GM19023 (cell line): ENCODE data around the gene EGLN1.

Experiments used
- ATAC-seq: cut with Tn5 transposase; IDR thresholded peaks from one replicate; pipeline ENCODE4 v1.9.1; 2021; ENCODE audit warnings: mild to moderate bottlenecking, moderate library complexity; ENCODE audit not compliant: unreplicated experiment

The EGLN1 gene

DNA sequence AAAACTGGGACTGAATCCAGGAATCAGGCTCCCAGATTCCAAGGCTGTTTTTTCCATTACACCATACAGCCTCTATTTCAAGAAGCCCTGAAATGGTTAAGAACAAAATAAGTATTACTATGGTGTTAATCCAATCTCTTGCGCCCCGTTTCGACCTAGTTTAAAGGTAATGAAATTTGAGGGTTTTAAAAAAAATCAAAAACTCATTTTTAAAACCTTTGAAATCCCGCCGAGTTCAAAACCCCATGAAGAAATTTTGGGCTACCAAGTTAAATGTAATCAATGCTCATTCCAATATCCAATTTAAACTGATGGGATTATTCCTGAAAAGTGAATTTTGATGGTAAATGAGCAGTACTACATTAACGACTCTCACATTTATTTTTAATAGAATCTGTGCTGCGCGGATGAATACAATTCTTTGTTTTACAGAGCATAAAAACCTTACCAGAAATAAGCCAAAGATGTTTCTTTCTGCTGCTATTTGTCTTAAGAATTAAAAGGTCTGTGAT, 767 bp upstream of the EGLN1 start:
- no peak for ATAC-seq

DNA sequence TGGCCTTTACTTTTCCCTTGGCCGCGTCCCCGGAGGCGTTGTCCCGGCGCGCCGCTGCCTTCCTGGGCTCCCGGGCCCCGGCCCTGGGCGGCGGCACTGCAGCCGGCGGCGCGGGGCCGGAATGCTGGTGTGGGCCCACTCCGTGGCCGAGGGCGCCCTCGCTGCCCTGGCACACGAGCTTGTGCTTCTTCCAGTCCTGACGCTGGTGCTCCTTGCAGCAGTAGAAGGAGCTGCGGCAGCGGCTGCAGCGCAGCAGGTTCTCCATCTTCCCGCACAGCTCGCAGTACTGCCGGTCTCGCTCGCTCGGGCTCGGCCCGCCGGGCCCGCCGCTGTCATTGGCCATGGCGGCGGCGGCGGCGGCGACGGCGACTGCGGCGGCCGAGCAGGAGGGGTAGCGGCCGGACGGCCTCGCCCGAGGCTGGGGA, 529 bp downstream of the EGLN1 start:
- ATAC-seq = peak; percentile 28

- peak; percentile 8 for ATAC-seq
Measured at GRCh38 chr1:231420959-231421545, 1.0 kb downstream of the EGLN1 start.

DNA sequence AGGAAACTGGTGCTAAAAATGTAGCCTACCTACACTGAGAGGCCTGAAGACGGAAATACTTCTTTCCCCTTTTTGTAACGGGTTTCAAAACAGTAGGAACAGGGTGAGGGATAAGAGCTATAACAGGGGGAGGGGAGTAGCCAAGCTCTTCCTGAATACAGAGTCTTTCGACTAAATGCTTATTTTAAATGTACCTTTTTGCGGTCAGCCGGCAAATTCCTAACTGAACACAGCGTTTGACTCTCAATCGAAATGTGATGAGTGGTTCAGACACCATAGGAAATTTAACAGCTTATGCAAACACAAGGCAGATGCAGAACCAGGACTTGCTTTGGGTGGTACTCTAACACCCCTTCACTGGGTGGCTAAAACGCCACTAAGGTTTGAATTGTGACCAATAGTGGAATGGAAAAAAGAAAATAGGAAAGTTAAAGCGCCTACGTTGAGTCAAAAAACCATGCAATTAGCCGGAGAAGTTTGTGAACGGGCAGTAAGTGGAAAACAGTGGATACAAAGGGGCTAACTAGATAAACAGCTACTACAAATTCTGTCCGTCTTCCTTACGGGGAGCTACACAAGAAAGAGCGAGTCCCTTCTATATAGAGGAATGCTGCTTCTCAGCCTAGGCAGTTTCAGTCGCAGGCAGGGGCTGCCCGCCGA, 1.7 kb downstream of the EGLN1 start:
- ATAC-seq = no peak

GRCh38 chr1:231419738-231420298, 2.3 kb downstream of the EGLN1 start:
- ATAC-seq = no peak

DNA sequence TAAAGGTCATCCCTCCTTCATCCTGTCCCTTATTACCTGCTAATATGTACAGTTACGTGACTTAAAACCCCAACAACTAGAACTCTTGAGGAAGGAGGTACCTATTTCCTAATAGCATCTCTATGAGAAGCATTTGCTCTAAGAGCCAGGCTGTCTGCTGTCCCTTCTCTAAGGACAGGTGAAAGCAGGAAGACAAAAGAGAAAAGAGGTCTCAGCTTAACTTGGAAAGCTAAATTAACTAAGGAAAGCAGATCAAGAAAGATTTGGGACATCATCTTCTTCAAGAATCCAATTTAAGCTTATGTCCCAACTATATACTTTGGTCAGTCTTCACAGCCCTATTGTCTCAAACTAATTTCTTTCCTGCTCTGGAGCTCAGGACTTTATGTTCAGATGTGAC, 2.9 kb downstream of the EGLN1 start:
- ATAC-seq = no peak

GRCh38 chr1:231418741-231419107, 3.4 kb downstream of the EGLN1 start:
- no peak for ATAC-seq

DNA sequence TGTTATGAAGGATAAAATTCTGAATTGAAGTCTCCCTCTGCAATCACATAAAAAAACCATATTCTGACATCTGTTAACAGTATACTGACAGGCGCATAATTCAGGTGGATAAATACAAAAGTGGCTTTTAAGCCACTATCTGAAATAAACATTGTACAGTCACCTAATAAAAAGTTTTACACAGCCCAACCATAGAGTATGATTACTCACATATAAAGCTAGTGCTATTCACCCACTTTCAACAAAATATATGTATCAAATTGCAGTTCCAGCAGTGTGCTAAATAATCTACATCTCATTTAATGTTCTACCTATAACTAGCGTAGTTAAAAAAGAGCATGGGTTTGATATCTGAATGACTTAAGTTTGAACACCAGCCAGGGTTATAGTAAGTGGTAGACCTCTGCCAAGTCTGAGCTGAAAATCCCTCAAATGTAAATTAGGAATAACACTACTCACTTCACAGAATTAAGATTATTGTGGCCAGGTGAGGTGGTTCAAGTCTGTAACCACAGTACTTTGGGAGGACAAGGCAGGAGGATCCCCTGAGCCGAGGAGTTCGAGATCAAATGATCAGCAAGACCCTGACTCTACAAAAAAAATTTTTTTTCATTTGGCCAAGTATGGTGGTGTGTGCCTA, 3.9 kb downstream of the EGLN1 start:
- no peak for ATAC-seq

DNA sequence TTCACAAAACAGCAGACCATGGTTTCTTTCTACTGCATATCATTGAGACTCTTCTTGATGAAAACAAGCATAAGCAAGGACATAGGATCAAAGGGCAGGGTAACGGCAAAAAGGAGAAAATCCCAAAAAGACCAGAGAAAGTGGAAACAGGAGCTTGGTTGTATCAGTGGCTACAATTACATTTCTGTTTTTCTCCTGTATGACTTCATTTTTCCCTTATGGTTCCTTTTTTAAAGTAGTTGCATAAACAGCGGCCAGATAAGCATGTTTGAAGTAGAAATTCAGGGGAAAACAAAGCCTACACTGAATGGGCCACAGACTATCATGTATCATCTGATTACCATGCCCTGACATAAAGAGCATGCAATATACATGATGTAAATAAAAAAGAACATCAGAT, 4.6 kb downstream of the EGLN1 start:
- no peak for ATAC-seq

- ATAC-seq = no peak
Measured at GRCh38 chr1:231416901-231417300, 5.2 kb downstream of the EGLN1 start.

DNA sequence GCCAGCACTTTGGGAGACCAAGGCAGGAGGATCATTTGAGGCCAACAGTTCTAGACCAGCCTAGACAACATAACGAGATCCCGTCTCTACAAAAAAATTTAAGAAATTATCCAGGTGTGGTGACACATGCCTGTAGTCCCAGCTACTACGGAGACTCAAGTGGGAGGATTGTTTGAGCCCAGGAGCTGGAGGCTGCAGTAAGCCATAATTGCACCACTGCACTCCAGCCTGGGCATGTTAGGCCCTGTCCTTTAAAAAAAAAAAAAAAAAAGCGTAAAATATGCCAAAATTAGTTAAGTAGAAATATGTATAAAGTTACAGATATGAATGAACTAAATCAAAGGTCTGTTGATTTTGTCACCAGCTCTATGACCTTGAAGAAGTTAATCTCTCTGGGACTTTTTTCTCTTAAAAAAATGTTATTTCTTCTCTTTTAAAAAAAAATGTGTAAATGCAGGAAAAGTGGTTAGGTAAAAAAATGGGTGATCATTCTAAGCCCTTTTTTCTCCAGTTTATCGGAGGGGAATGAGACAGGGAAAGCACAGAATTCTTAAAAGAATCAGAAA, 7.0 kb downstream of the EGLN1 start:
- ATAC-seq = no peak

- ATAC-seq = no peak
Measured at GRCh38 chr1:231414260-231415016, 7.6 kb downstream of the EGLN1 start.

GRCh38 chr1:231413749-231414082, 8.4 kb downstream of the EGLN1 start:
- ATAC-seq = no peak

DNA sequence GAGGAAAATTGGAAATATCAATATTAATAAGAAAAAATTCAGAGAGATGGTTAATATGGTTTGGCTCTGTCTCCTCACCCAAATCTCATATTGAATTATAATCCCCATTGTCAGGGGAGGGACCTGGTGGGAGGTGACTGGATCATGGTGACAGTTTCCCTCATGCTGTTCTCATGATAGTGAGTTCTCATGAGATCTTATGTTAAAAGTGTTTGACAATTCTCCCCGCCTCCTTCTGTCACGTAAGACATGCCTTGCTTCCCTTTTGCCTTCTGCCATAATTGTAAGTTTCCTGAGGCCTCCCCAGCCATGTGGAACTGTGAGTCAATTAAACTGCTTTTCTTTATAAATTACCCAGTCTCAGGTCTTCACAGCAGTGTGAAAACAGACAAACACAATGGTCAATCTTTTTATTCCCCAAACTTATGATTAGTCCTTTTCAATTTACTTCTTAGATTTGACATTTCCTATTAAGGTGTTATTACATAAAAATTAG, 11.0 kb downstream of the EGLN1 start:
- no peak for ATAC-seq

DNA sequence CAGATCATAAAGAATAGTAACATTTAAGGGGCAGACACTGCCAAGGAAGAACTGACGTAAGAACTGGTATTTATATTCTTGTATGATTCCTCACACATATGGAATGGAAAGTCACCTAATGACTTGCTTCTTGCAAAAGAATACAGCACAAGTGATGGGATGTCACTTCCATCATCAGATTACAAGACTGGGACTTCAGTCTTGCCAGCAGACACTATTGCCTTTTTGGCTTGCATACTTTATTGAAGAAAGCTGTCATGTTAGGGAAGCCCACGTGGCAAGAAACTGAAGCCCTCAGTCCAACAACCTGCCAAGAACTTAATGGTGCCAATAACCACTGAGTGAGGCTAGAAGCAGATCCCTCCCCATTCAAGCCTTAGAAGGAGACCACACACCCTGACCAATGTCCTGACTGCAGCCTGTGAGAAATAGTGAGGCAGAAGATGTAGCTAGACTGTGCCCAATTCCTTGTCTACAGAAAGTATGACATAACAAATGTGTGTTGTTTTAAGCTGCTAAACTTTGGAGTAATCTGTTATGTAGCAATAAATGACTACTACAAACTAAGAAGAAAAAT, 12.0 kb downstream of the EGLN1 start:
- ATAC-seq = no peak

- no peak for ATAC-seq
Measured at GRCh38 chr1:231408528-231409094, 13.5 kb downstream of the EGLN1 start.

DNA sequence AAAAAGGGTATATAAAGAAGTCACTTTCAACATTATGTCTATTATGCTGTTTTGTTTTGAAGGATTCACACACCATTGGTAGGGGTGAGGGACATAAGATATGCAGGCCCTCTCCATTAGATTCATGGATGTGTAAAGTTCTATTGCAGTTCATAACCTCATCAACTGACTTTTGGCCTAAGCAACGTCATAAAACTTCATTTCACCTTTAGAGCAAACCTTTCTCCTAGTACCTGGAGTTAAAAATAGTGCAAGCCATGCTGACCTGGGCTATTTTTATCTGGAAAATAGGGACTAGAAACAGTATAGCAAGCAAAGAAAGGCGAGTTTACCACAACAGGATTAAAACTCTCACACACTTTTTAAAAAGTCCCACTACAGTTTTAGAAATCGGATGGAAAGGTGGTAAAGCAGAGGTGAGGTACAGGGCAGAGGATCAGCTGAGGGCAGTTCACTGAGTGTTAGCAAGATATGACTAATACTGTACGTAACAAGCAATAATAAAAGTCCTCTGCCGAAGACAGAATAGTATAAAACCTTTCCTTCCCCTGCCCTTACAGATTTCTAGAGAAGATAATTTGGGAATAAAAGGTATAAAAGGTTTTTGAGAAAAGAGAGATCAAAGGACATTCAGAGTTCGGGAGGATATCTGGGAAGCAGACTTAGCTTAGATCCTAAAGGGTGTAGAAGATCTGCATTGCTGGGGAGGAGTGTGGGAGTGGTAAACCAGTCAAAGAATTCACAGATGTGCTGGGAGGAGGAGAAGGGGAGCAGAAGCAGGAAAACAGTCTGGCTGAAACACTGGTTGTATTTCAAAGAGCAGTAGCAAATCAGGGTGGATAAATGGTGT, 14.3 kb downstream of the EGLN1 start:
- no peak for ATAC-seq

DNA sequence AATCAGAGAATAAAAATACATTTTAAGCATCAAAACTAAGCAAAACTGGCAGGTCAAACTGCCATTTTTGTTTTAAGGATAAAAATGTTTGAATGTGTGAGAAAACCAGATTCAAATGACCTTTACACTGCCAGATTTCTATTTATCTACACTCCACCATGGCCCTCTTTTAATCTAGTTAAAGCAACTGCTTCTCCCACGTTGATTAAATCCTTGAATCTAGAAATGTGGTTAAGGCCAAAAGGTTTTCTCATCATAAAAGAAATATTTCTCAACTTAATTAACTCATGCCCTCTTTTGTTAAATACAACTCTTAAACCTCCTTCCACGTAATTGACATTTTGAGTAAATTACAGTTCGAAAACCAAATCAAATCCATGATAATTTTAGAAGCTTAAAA, 15.0 kb downstream of the EGLN1 start:
- no peak for ATAC-seq

GRCh38 chr1:231404318-231404717, 17.8 kb downstream of the EGLN1 start:
- ATAC-seq = no peak
